Nucleus accumbens (tissue), 56 donors: ENCODE data around the gene KRT28.

Experiments used
- DNase-seq, 56 donors: peaks; one replicate each; lab custom pipeline; 2025; lab: John Stamatoyannopoulos, UW

The KRT28 gene

GRCh38 chr17:40799859-40800258, at the start of gene KRT28:
Gene KRT28, minus strand, starts transcription at chr17:40799959. Its CDS starts 66 bp downstream, at chr17:40799893.
- DNase-seq: no peak

DNA sequence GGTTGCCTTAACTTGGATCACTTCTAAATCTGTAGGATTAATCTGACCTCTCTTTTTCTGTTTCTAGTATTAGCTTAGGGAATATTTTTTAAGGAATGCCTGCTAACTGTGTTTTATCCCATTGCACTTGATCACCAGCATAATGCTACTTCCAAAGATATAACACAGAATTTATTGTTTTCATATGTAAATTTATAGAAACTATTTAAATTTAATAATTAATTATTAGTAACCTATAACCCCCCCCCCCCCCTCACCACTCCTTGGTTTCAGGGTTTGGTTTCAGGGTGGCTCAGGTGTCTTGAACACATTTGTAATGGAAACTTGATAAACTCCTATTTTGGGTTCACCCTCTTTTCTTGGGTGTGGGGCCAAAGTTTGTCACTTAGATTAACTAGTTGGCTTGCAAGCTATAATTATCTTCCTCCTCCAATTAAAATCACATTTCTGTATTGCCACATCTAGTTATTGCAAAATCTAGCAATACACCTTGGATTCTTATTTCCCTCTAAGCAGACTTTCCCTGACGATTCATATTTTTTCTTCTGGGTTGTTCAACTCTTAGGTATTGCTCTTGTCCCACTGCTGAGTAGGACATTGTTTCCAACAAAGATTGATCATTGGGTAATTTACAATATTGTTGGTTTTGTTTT, 49.0 kb upstream of the KRT28 start:
- DNase-seq: no peak

- no peak for DNase-seq
These were observed 46.9 kb upstream of the KRT28 start for GRCh38 chr17:40846515-40847144.

DNA sequence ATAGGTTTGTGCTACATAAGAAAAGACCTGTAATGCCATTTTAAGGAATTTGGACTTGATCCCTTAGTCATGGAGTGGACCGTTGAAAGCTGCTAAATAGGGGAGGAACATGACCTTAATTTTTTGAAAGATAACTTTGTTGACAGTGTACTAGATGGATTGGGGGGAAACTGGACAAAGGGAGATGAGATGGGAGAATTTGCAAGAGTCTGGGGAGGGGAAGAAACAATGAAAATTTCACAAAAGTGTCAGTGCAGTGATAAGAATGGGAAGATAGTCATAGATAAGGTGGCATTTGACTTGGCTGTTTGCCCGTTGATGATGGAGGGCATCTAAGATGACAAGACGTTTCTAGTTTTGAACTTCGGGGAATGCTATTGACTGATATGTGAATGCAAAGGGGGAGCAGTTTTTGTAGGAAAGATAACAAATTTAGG, 44.9 kb upstream of the KRT28 start:
- DNase-seq: no peak

DNA sequence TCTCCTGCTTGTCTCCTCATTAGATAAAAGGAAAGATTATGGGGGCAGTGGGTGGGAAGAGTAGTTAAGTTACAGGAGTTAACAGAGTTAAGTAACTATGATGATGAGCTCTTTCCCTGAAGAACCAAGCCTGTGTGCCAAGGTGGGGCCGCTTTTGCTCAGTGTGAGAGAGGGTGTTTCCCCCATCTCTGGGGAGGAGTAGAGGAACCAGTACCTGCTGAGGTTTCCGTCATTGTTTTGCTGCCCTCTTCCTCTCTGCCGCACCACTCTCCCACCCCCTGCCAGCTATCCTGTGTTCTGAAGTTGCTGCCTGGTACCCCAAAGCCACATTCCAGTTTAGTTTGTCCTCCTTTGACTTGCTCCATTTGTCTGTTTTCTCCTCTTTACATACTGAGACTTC, 43.5 kb upstream of the KRT28 start:
- DNase-seq: no peak

- no peak for DNase-seq
These were observed 41.5 kb upstream of the KRT28 start for GRCh38 chr17:40841246-40841645.

- no peak for DNase-seq
These were observed 39.4 kb upstream of the KRT28 start for GRCh38 chr17:40839194-40839593.

DNA sequence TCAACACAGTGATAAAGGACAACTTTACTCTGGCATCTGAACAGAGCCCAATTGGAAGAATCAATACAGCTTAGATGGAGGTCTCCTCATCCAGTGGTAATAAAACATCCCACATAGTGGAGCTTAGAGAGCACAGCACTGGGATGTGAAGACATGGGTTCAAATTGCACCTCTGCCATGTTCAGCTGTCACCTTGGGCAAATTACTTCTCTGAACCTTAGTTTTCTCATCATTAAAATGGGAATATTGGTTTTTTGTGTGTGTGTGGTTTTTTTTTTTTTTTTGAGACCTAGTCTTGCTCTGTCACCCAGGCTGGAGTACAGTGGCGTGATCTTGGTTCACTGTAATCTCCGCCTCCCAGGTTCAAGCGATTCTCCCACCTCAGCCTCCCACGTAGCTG, 36.3 kb upstream of the KRT28 start:
- DNase-seq: no peak

DNA sequence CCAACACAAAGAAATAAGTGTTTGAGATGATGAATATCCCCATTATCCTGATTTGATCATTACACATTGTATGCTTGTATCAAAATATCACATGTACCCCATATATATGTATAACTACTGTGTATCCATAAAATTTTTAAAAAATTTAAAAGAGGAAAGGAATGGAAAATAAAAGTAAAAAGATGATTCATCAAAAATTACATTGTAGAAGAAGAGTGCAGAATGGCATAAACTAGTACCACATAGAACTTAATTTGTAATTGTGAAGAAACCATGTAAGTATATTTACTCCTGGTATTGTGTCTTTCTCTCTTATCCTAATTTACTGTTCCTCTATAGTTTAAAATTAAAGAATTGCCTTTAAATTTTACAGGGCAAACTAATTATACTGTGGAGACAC, 34.1 kb upstream of the KRT28 start:
- no peak for DNase-seq

GRCh38 chr17:40832840-40833239, 33.1 kb upstream of the KRT28 start:
- DNase-seq: no peak

- DNase-seq: no peak
These were observed 30.5 kb upstream of the KRT28 start for GRCh38 chr17:40830085-40830776.

DNA sequence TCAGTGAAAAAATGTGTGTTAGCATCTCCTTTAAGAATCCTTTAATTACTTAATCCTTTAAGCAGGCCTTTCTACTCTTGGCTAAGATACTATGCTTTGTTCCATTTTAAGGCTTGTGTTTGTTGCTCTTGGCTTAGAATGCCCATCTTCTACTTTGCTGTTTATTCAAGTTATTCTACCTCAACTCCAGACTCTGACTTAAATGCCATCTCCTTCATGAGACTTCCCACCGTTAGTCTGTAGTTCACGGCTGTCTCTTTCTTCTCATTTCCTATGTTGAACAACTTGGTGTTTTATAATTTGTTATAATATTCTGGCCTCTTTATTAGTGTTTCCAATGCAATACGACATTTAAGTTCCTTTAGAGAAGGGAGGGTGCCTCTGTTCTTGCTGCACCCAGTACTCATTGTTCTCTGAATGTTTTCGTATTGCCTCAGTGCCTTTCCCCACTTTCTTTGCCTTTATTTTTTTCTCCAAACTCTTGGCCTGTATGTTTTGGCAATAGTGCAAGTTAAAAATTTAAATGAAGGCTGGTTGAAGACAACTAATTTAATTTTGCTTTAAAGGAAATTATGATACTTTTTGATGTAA, 28.8 kb upstream of the KRT28 start:
- no peak for DNase-seq

DNA sequence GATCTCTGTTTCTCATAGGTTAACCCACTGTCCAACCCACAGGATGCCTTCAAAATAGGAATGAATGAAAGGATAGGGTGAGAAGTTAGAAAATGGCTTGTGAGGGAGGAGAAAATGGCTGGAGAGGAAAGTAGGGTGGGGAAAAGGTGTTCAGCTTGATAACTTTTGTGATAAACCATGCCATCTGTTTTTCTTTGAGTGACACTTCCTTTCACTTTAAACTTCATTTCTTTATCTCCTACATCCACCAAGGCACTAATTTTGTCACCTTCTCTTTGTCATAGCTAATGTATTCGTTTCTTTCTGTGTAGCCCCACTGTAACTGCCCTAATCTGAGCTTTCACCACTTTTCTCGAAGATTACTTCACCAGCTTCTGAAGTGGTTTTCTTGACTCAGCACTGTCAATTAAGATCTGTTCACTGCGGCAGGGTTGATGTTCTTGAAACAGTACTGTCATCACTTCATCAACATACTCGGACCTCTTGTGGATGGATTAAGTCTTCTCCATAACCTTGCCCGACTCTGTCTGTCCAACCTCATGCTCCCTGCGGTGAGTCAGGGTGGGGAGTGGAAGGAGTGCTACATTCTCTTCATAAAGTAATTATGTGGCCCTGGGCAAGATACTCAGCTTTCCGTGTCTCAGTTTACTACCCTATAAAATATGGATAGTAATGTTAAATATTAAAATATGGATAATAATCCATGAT, 28.1 kb upstream of the KRT28 start:
- no peak for DNase-seq

DNA sequence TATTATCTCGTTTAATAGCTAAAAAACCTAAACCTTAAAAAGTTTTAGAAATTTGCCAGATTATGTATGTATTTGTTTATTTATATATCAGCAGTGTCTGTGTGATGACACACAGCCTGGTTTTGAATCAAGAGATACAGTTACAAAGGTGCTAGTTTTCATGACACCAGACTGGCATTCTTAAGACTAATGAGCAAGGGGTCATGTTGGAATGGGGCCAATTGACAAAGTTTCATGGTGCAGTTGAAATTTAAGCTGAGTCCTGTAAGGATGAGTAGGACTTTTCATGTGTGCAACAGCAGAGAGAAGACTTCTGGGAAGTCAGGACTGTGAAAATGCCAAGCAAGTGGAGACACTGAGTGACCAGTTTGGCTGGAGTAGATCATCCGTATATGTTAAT, 25.8 kb upstream of the KRT28 start:
- DNase-seq: no peak

DNA sequence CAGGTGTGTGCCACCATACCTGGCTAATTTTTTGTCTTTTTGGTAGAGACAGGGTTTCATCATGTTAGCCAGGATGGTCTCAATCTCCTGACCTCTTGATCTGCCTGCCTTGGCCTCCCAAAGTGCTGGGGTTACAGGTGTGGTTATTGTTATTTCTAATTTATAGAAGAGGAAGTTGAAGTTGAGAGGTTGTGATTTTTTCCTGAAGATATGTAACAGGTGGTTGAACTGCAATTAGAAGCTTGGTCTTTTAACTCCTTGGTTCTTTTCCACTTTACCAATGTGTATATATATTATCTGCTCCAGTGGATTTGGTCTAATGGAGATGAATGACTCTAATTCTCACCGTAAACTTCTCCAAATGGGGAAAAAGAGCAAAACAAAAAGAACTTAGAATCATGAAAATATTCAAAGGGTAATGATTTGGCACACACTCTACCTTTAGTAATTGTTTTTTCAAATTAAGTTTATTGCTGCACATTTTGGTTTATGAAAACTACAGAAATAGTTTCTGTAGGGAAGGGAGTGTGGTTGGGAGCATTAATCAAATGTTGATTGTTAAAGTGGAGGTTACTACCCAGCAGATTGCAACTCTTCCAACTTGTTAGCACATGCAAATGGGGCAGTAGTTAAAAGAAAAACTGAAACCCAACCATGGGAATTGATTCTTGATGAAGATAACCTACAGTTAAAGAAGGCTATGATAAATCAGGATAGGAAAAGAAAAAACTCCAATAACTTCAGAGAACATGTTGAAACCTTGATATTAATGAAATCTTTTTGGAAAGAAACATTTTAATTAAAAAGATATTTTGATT, 24.5 kb upstream of the KRT28 start:
- DNase-seq: no peak

DNA sequence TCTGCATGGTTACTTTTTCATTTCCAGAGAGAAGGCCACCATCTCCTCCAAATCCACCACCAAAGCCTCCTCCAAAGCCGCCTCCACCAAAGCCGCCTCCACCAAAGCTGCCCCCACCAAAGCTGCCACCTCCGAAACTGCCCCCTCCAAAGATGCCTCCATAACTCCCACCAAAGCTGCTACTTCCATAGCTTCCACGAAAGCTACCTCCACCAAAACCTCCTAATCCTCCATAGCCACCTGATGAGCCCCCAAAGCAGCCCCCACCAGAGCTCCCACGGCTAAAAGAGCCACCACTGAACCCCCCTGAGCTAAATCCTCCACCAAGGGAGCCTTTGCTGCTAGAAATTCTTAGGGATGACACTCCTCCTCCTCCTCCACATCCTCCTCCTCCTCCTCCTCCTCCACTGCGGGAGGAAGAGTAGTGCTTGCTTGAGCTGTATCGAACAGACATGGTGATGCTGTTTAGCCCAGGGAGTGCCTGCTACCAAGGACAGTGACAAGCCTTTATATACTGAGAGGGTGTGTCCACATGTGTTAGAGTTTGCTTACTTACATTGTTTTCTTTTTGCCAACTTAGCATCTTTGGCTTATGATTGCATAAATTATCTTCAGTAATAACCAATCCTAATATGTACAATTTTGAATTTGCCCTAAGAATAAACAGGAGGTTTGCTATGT, 22.5 kb upstream of the KRT28 start, which contains the start of gene KRT10:
TSS of gene KRT10 (minus strand) at position 483 of the 681 bp plus-strand sequence. CDS start at position 454, 29 bp downstream.
- no peak for DNase-seq

GRCh38 chr17:40821536-40821935, 21.8 kb upstream of the KRT28 start:
- no peak for DNase-seq

DNA sequence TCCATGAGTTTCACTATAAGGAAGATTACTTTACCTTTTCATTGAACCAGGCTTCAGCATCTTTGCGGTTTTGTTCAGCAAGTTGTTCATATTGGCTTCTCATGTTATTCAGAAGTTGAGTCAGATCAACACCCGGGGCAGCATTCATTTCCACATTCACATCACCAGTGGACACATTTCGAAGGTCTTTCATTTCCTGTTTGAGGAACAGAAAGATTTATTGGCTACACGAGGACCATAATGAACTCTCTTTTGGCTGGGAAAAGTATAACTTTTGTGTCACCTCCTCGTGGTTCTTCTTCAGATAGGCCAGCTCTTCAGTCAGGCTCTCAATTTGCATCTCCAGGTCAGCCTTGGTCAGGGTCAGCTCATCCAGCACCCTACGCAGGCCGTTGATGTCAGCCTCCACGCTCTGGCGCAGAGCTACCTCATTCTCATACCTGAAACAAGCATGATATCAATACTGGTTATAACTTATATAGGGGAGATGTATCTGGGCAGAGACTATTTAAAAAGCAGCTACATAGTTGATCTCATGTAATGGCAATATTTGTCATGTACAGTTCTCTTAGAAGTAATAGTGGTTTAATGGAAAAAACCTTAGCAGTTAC, 20.6 kb upstream of the KRT28 start:
- no peak for DNase-seq
